Hepatocyte (in vitro differentiated cells): Measurements from ENCODE around the gene FBLN1. TPM values are rescaled to one million over a fixed set of nuclear protein-coding genes. Genes with fewer than 3 reads are reported as not detected.
"Not testable (repeated sequence)": the region's sequence is repeated elsewhere in the genome, so short reads cannot be mapped to it uniquely, and the experiment has no call there.

Source experiments
- DNase-seq: peaks from one replicate; pipeline ENCODE4 v3.0.0-alpha.2; 2016; ENCODE audit warnings: low spot score
- H2AFZ ChIP-seq: fragments of 200-600 bp; sonication (generic); 2 replicates; pipeline ENCODE4 v1.6.0; 2016; ENCODE audit warnings: antibody characterized with exemption, mild to moderate bottlenecking
- H3K27ac ChIP-seq: fragments of 200-600 bp; sonication (generic); 2 replicates; pipeline ENCODE4 v1.5.1; 2016; ENCODE audit warnings: mild to moderate bottlenecking
- H3K27me3 ChIP-seq: fragments of 200-600 bp; sonication (generic); 2 replicates; pipeline ENCODE4 v1.6.1; 2016
- H3K36me3 ChIP-seq: fragments of 200-600 bp; sonication (generic); replicated peaks from 2 replicates; pipeline ENCODE4 v1.5.1; 2016; ENCODE audit warnings: low read depth; ENCODE audit not compliant: insufficient read depth
- H3K4me1 ChIP-seq: fragments of 200-600 bp; sonication (generic); 2 replicates; pipeline ENCODE4 v1.5.1; 2016; ENCODE audit warnings: mild to moderate bottlenecking, moderate library complexity; ENCODE audit not compliant: insufficient read depth
- H3K4me2 ChIP-seq: fragments of 200-600 bp; sonication (generic); 2 replicates; pipeline ENCODE4 v1.6.0; 2016
- H3K4me3 ChIP-seq: fragments of 200-600 bp; sonication (generic); 2 replicates; pipeline ENCODE4 v1.5.1; 2016; ENCODE audit warnings: mild to moderate bottlenecking
- H3K79me2 ChIP-seq: fragments of 200-600 bp; sonication (generic); 2 replicates; pipeline ENCODE4 v1.6.0; 2017; ENCODE audit warnings: mild to moderate bottlenecking
- H3K9me2 ChIP-seq: fragments of 200-600 bp; sonication (generic); replicated peaks from 2 replicates; pipeline ENCODE4 v1.6.0; 2017; ENCODE audit warnings: mild to moderate bottlenecking; ENCODE audit not compliant: insufficient read depth
- H3K9me3 ChIP-seq: fragments of 200-600 bp; sonication (generic); 2 replicates; pipeline ENCODE4 v1.5.1; 2016; ENCODE audit warnings: low read depth, mild to moderate bottlenecking
- H4K20me1 ChIP-seq: fragments of 200-600 bp; sonication (generic); 2 replicates; pipeline ENCODE4 v1.6.0; 2016; ENCODE audit warnings: mild to moderate bottlenecking; ENCODE audit not compliant: insufficient read depth, poor library complexity, severe bottlenecking
- CTCF ChIP-seq: fragments of 200-600 bp; sonication (generic); IDR thresholded peaks from 2 replicates; pipeline ENCODE4 v1.5.1; 2016; ENCODE audit warnings: antibody characterized with exemption, mild to moderate bottlenecking; ENCODE audit not compliant: poor library complexity
- EZH2 ChIP-seq: fragments of 200-600 bp; sonication (generic); IDR thresholded peaks from 2 replicates; pipeline ENCODE4 v1.6.1; 2016; ENCODE audit warnings: antibody characterized with exemption, mild to moderate bottlenecking, borderline replicate concordance
- EZH2phosphoT487 ChIP-seq: fragments of 200-600 bp; sonication (generic); IDR thresholded peaks from one replicate; pipeline ENCODE4 v1.6.1; 2018; ENCODE audit warnings: antibody characterized with exemption, mild to moderate bottlenecking, low read depth, moderate library complexity; ENCODE audit not compliant: unreplicated experiment, severe bottlenecking
- WGBS: methylation state at CpG from one replicate; pipeline ENCODE4 v1.1.6; 2016; ENCODE audit warnings: low lambda C conversion rate; ENCODE audit errors: missing lambda C conversion rate; 5-methylcytosine and 5-hydroxymethylcytosine counted together
- polyA plus RNA-seq: library from polyadenylated mRNA; unstranded; fragments of >200 nt; fragmentation: Nextera tagmentation; extraction: Ambion mirVana; gene quantifications from 2 replicates; pipeline ENCODE4 v1.2.1, GENCODE V29; 2016
- total RNA-seq: library from RNA; depleted of rRNA; stranded (reverse); fragments of >200 nt; gene quantifications from 2 replicates; pipeline ENCODE4 v1.2.3, GENCODE V29; 2014

Gene FBLN1
- total and polyA plus RNA-seq, 2 experiments from 2014 or later, result 201 to 669 TPM

- no peaks in the 10 kb centered on the region for H3K9me2 ChIP-seq
- peaks cover 3% of the 10 kb centered on the region for H3K4me1 ChIP-seq
- no peaks in the 10 kb centered on the region for H3K79me2 ChIP-seq
- H4K20me1 ChIP-seq, result no peaks in the 10 kb centered on the region
- no peak overlapping the region for H3K27ac ChIP-seq
- WGBS, result 93% methylated on average over 3 of the region's 3 CpGs
- H2AFZ ChIP-seq, result no peak overlapping the region
- no peak overlapping the region for H3K4me3 ChIP-seq
- no peak overlapping the region for H3K4me2 ChIP-seq
- TF ChIP-seq EZH2phosphoT487 (no peak), CTCF (no peak), EZH2 (no peak)
- no peaks in the 10 kb centered on the region for H3K27me3 ChIP-seq
- no peaks in the 10 kb centered on the region for H3K9me3 ChIP-seq
- H3K36me3 ChIP-seq, result no peaks in the 10 kb centered on the region
- DNase-seq, result no peak
Observed at GRCh38 chr22:45603619-45604018, 100.9 kb downstream of the FBLN1 start.

- H3K27me3 ChIP-seq, DNase-seq, H3K36me3 ChIP-seq, H3K4me1 ChIP-seq, H3K79me2 ChIP-seq, H3K9me2 ChIP-seq, H3K27ac ChIP-seq, H4K20me1 ChIP-seq, H3K4me2 ChIP-seq, H3K9me3 ChIP-seq, H3K4me3 ChIP-seq, H2AFZ ChIP-seq: not testable (repeated sequence)
- WGBS, result 95% methylated on average over 10 of the region's 11 CpGs
Observed at GRCh38 chr22:45608045-45608444, 105.4 kb downstream of the FBLN1 start.

- no peak overlapping the region for H2AFZ ChIP-seq
- 85% methylated on average over 8 of the region's 8 CpGs for WGBS
Observed at GRCh38 chr22:45608763-45609180, 106.1 kb downstream of the FBLN1 start.

GRCh38 chr22:45612451-45612901 is 109.8 kb downstream of the FBLN1 start:
- Histone ChIP-seq H3K27ac (no peak overlapping the region), H3K9me2 (no peaks in the 10 kb centered on the region), H3K4me2 (no peak overlapping the region), H3K27me3 (no peaks in the 10 kb centered on the region), H3K36me3 (no peaks in the 10 kb centered on the region), H3K4me1 (no peaks in the 10 kb centered on the region), H4K20me1 (no peaks in the 10 kb centered on the region), H3K4me3 (no peak overlapping the region), H2AFZ (no peak overlapping the region), H3K79me2 (no peaks in the 10 kb centered on the region), H3K9me3 (no peaks in the 10 kb centered on the region)
- TF ChIP-seq EZH2, result no peak
- WGBS, result 62% methylated on average over 15 of the region's 15 CpGs
- DNase-seq, result no peak

More at GRCh38 chr22:45608763-45609180, 106.1 kb downstream of the FBLN1 start:
- Histone ChIP-seq H4K20me1 (no peaks in the 10 kb centered on the region), H3K9me2 (no peaks in the 10 kb centered on the region), H3K79me2 (no peaks in the 10 kb centered on the region), H3K4me3 (no peak overlapping the region), H3K27ac (no peak overlapping the region), H3K4me1 (peaks cover 3% of the 10 kb centered on the region), H3K4me2 (no peak overlapping the region), H3K27me3 (no peaks in the 10 kb centered on the region), H3K36me3 (no peaks in the 10 kb centered on the region), H3K9me3 (no peaks in the 10 kb centered on the region)
- no peak for TF ChIP-seq EZH2phosphoT487
- TF ChIP-seq EZH2, result no peak
- TF ChIP-seq CTCF, result no peak
- DNase-seq, result no peak
